Measurements from ENCODE around the gene ELOA.
"Not testable (repeated sequence)": the region's sequence is repeated elsewhere in the genome, so short reads cannot be mapped to it uniquely, and the experiment has no call there.

The ELOA gene

DNA sequence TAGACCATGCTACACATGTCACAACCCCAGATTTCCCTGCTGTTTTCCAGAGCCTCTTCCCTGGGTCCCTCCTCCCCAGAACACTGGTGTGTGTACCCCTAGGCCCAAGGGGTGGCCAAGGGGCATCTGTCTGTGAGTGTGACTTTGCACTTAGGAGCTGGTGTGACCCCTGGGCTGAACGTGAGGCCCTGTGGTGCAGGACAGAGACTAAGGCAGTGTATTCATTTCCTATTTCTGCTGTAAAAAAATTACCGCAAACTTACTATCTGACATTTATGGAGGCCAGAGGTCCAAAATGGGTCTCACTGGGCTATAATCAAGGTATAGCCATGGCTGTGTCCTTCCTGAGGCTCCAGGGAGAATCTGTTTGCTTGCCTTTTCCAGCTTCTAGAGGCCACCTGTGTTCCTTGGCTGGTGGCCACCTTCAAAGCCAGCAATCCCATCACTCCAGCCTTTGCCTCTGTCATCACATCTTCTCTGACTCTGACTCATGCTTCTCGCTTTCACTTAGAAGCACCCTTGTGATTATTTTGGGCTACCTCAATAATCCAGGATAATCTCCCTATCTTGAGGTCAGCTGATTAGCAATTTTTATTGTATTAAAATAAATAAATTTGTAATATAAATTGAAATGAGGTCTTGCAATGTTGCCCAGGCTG lies 24.0 kb upstream of the ELOA start:
- Mint-ChIP-seq H3K9me3 (no peaks in the 10 kb centered on the region), H3K27ac (peak overlapping the region; percentile 46), H3K4me3 (no peak overlapping the region), H3K4me1 (peaks cover 35% of the 10 kb centered on the region), H3K36me3 (ENCODE audit: low read depth) (peaks cover 5% of the 10 kb centered on the region), H3K27me3 (no peaks in the 10 kb centered on the region)
- ATAC-seq (no peak), DNase-seq (no peak)

DNA sequence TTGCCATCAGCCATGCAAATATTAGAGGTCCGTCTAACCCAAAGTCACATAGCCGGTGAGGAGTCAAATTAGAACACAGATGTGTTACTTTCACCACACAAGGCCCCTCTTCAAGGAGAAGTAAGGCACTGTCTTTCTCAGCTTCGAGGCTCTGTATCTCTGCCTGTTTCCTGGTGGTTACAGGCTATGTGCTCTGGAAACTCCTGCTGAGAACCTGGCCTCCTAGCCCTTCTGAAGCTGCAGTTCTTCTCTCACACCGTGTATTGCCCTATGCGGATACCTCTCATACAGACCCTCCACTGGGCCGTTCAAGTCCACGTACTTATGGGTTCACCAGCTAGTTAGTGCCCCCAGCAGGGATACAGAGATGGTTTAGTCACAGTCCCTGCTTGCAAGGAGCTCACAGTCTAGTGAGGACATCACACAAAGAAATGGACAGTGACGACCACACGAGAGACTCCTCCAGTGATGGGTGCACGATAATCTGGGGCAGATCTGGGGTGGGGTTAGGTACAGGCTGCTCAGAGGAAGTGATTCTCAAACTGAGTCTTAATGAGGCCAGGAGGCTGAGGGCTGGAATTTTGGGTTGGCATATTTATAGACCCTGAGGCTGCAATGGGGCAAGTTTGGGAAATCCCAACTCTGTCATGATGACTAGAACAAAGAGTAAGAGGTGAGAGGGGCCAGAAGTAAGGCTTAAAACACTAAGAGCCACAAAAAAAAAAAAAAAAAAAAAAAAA lies 22.8 kb upstream of the ELOA start:
- Mint-ChIP-seq H3K4me3 (peak overlapping the region; percentile 4), H3K36me3 (ENCODE audit: low read depth) (peaks cover 5% of the 10 kb centered on the region), H3K4me1 (peaks cover 35% of the 10 kb centered on the region), H3K27me3 (no peaks in the 10 kb centered on the region), H3K27ac (peak overlapping the region; percentile 56), H3K9me3 (no peaks in the 10 kb centered on the region)
- ATAC-seq: peak; percentile 86
- peak; percentile 31 for DNase-seq

DNA sequence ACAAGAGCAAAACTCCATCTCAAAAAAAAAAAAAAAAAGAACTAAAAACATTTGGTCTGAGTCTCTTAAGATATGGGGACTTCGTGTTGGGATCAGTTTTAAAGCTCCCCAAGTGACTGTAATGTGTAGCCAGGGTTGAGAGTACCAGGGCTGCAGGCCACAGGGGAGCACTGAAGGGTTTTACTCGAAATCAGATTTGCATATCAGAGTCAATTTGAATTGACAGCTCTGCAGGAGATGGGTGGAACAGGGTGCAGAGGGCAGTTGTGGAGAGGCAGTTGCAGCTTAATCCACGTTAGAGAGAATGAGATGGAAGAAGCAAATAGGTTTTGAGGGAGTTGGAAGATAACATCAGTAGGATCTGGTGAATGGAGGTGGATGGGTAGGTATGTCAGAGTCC lies 20.6 kb upstream of the ELOA start:
- ATAC-seq: no peak
- Mint-ChIP-seq H3K27ac (no peak overlapping the region), H3K4me3 (peak overlapping the region; percentile 5), H3K9me3 (no peaks in the 10 kb centered on the region), H3K36me3 (ENCODE audit: low read depth) (no peaks in the 10 kb centered on the region), H3K4me1 (peaks cover 36% of the 10 kb centered on the region), H3K27me3 (no peaks in the 10 kb centered on the region)
- no peak for DNase-seq

DNA sequence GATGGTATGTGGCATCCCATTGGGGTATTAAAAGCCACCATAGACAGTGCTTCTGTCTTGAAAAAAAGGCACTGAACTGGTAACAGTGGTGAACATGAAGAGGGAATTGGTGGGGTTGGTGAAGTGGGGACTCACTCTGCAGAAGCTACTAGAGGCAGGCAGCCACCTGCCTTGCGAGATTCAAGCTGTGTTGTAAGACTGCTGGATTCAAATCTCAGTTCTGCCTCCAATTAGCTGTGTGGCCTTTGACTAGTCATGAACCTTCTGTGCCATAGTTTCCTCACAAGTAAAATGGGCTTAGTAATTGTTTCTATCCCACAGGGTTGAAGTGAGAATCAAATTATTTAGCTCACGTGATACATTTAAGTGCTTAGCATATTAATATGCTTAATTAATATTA lies 16.6 kb upstream of the ELOA start:
- no peak overlapping the region for H3K4me3 Mint-ChIP-seq
- H3K36me3 Mint-ChIP-seq (ENCODE audit: low read depth): no peaks in the 10 kb centered on the region
- no peaks in the 10 kb centered on the region for H3K9me3 Mint-ChIP-seq
- ATAC-seq: no peak
- H3K27me3 Mint-ChIP-seq: no peaks in the 10 kb centered on the region
- peaks cover 24% of the 10 kb centered on the region for H3K4me1 Mint-ChIP-seq
- no peak for DNase-seq
- no peak overlapping the region for H3K27ac Mint-ChIP-seq

GRCh38 chr1:23727362-23727811 lies 15.9 kb upstream of the ELOA start:
- no peaks in the 10 kb centered on the region for H3K36me3 Mint-ChIP-seq (ENCODE audit: low read depth)
- peak overlapping the region; percentile 26 for H3K27ac Mint-ChIP-seq
- no peak overlapping the region for H3K4me3 Mint-ChIP-seq
- no peak for DNase-seq
- H3K9me3 Mint-ChIP-seq: no peaks in the 10 kb centered on the region
- H3K27me3 Mint-ChIP-seq: no peaks in the 10 kb centered on the region
- peaks cover 24% of the 10 kb centered on the region for H3K4me1 Mint-ChIP-seq
- ATAC-seq: no peak

- H3K36me3 Mint-ChIP-seq (ENCODE audit: low read depth): no peaks in the 10 kb centered on the region
Observed at GRCh38 chr1:23732363-23733224, 10.7 kb upstream of the ELOA start.

GRCh38 chr1:23733281-23733680 lies 10.0 kb upstream of the ELOA start:
- not testable (repeated sequence) for H3K36me3 Mint-ChIP-seq (ENCODE audit: low read depth); H3K27me3 Mint-ChIP-seq

More at GRCh38 chr1:23732363-23733224, 10.7 kb upstream of the ELOA start:
- DNase-seq (no peak), ATAC-seq (no peak)
- Mint-ChIP-seq H3K4me3 (no peak overlapping the region), H3K27ac (peak overlapping the region; percentile 61), H3K9me3 (no peaks in the 10 kb centered on the region), H3K27me3 (no peaks in the 10 kb centered on the region), H3K4me1 (peaks cover 38% of the 10 kb centered on the region)

DNA sequence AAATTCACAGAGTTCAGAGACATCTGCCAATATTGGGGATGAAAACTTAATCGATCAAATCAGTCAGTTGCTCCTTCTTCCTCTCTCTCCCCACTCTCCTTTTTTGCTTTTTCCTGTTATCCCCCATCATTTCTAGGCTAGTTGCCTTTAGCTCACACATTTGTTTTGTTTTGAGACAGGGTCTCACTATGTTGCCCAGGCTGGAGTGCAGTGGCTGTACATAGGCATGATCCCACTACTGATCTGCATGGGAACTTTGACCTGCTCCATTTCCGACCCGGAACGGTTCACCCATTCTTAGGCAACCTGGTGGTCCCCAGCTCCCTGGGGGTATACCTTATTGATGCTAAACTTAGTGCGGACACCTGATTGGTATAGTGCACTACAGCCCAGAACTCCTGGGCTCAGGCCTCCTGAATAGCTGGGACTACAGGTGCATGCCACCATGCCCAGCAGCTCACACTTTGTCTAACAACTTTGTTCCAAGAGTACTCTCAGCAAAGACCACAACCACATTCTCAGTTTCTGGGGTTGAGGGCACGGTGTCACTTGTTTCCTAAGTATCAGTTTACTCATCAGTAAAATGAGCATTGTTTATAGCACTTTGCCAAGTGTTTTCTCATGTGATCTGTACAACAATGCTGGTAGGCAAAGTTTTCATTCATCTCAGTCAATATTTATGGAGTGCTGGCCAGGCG lies 6.7 kb upstream of the ELOA start:
- Mint-ChIP-seq H3K27me3 (no peaks in the 10 kb centered on the region), H3K4me3 (no peak overlapping the region), H3K27ac (no peak overlapping the region), H3K36me3 (ENCODE audit: low read depth) (no peaks in the 10 kb centered on the region), H3K9me3 (no peaks in the 10 kb centered on the region), H3K4me1 (peaks cover 21% of the 10 kb centered on the region)
- ATAC-seq (peak; percentile 89), DNase-seq (no peak)

More at GRCh38 chr1:23733281-23733680, 10.0 kb upstream of the ELOA start:
- not testable (repeated sequence) for DNase-seq, H3K4me3 Mint-ChIP-seq, H3K9me3 Mint-ChIP-seq, H3K27ac Mint-ChIP-seq, ATAC-seq
- H3K4me1 Mint-ChIP-seq: peaks cover 32% of the 10 kb centered on the region

DNA sequence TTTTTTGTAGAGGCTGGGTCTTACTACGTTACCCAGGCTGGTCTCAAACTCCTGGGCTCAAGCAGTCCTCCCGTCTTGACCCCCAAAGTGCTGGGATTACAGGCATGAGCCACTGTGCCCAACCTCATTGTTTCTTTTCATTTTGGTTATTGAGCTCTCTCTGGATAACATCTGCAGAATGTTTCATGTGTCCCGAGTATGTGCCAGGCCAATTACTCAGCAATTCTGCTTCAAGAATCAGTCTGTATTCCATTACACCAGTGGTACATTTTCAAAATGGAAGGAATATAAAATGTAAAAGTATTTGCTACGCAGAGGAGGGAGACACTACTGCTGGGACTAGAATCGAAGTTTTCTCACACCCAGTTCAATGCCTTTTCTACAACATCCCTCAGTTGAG lies 1.7 kb upstream of the ELOA start:
- no peaks in the 10 kb centered on the region for H3K9me3 Mint-ChIP-seq
- ATAC-seq (no peak), DNase-seq (no peak)
- H3K36me3 Mint-ChIP-seq (ENCODE audit: low read depth): peaks cover 21% of the 10 kb centered on the region
- H3K27me3 Mint-ChIP-seq: no peaks in the 10 kb centered on the region
- peaks cover 34% of the 10 kb centered on the region for H3K4me1 Mint-ChIP-seq
- no peak overlapping the region for H3K27ac Mint-ChIP-seq
- peak overlapping the region; percentile 86 for H3K4me3 Mint-ChIP-seq

DNA sequence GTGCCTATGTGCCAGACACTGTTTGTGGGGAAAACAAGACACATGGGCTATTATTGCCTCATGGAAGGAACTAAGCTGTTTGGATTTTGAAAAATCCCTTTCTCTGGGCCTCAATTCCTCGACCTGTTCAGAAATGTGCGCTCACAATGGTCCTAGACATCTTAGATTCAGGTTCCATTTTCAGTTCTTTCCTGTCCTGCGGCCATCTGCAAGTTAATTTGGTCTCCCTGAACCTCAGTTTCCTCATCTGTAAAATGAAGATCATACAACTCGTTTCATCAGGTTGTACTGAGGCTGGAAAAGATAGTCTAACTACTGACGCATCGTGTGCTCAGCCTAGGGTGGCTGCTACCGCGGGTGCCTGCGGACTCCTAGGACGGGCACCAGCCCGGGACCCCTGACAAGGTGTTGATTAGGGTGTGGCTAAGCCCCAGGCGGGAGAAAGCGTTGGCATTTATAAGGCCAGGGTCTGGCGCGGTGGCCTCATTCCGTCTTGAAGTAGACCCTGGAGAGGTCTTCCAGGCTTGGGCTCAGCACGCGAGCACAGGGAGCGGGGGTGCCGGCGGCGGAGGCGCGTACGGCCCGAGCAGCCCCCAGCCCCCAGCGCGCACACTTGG lies 493 bp upstream of the ELOA start:
- H3K27me3 Mint-ChIP-seq: no peaks in the 10 kb centered on the region
- DNase-seq (peak; percentile 44), ATAC-seq (peak; percentile 57)
- H3K4me3 Mint-ChIP-seq: peak overlapping the region; percentile 86
- H3K27ac Mint-ChIP-seq: peak overlapping the region; percentile 83
- H3K36me3 Mint-ChIP-seq (ENCODE audit: low read depth): peaks cover 26% of the 10 kb centered on the region
- H3K4me1 Mint-ChIP-seq: peaks cover 40% of the 10 kb centered on the region
- no peaks in the 10 kb centered on the region for H3K9me3 Mint-ChIP-seq

DNA sequence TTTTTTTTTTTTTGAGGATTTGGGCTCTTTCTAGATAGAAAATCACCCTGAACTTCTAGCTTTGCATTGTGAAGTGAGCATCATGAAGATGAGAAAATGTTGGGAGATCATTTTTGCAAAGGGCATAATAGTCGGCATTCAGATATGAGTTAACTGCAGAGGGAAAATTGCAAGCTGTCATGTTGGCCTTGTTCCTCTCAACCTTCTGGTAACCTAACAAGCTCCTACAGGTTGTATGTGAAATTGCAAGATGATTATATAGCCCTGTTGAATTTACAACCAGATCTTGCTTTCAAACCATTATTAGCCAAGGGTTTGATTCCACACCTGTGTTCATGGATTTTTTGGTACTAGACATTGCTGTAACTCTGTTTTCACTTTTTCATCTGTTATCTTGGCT lies 2.2 kb downstream of the ELOA start:
- Mint-ChIP-seq H3K27me3 (no peaks in the 10 kb centered on the region), H3K4me3 (peak overlapping the region; percentile 90), H3K27ac (peak overlapping the region; percentile 31), H3K9me3 (no peaks in the 10 kb centered on the region), H3K4me1 (peaks cover 52% of the 10 kb centered on the region), H3K36me3 (ENCODE audit: low read depth) (peaks cover 36% of the 10 kb centered on the region)
- ATAC-seq (no peak), DNase-seq (no peak)

GRCh38 chr1:23748016-23748415 lies 4.7 kb downstream of the ELOA start:
- Mint-ChIP-seq H3K9me3 (no peaks in the 10 kb centered on the region), H3K4me3 (no peak overlapping the region), H3K27me3 (no peaks in the 10 kb centered on the region), H3K4me1 (peaks cover 44% of the 10 kb centered on the region), H3K27ac (peak overlapping the region; percentile 20), H3K36me3 (ENCODE audit: low read depth) (peaks cover 48% of the 10 kb centered on the region)
- DNase-seq (no peak), ATAC-seq (no peak)

DNA sequence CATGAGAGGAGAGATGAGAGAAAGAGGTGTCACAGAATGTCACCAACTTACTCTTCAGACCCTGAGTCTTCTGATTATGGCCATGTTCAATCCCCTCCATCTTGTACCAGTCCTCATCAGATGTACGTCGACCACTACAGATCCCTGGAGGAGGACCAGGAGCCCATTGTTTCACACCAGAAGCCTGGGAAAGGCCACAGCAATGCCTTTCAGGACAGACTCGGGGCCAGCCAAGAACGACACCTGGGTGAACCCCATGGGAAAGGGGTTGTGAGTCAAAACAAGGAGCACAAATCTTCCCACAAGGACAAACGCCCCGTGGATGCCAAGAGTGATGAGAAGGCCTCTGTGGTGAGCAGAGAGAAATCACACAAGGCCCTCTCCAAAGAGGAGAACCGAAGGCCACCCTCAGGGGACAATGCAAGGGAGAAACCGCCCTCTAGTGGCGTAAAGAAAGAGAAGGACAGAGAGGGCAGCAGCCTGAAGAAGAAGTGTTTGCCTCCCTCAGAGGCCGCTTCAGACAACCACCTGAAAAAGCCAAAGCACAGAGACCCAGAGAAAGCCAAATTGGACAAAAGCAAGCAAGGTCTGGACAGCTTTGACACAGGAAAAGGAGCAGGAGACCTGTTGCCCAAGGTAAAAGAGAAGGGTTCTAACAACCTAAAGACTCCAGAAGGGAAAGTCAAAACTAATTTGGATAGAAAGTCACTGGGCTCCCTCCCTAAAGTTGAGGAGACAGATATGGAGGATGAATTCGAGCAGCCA lies 8.0 kb downstream of the ELOA start:
- peak; percentile 28 for DNase-seq
- peaks cover 63% of the 10 kb centered on the region for H3K36me3 Mint-ChIP-seq (ENCODE audit: low read depth)
- no peak overlapping the region for H3K4me3 Mint-ChIP-seq
- H3K27ac Mint-ChIP-seq: peak overlapping the region; percentile 33
- H3K9me3 Mint-ChIP-seq: no peaks in the 10 kb centered on the region
- H3K4me1 Mint-ChIP-seq: peaks cover 26% of the 10 kb centered on the region
- H3K27me3 Mint-ChIP-seq: no peaks in the 10 kb centered on the region
- ATAC-seq: peak; percentile 81

Measured in activated naive CD8-positive, alpha-beta T cell treated with anti-CD3 and anti-CD28 coated beads, Interleukin-2, amount 50 U/mL, for 24 hours (primary cell).